Measurements from ENCODE around the gene GLT1D1.

GRCh38 chr12:128908254-128908653 is 55.0 kb downstream of the GLT1D1 start:
- TF ChIP-seq POLR2A (IDR thresholded peaks at IDR 0.05): no peak
- no peak for TF ChIP-seq CTCF (IDR thresholded peaks at IDR 0.05)

Data from adrenal gland (tissue), 5 donors.